A549 treated with GW870086 at 1 μM for 4 hours (cell line): ENCODE measurements around the gene FDXR. TPM values are rescaled to one million over a fixed set of nuclear protein-coding genes. Genes with fewer than 3 reads are reported as not detected.

ENCODE experiments used
- total RNA-seq: library from RNA; stranded (reverse); fragments of 200-300 nt; extraction: Qiagen RNA extraction; gene quantifications from 5 replicates; pipeline ENCODE4 v1.2.3, GENCODE V29; 2022; ENCODE audit warnings: low read depth

FDXR gene, protein sequence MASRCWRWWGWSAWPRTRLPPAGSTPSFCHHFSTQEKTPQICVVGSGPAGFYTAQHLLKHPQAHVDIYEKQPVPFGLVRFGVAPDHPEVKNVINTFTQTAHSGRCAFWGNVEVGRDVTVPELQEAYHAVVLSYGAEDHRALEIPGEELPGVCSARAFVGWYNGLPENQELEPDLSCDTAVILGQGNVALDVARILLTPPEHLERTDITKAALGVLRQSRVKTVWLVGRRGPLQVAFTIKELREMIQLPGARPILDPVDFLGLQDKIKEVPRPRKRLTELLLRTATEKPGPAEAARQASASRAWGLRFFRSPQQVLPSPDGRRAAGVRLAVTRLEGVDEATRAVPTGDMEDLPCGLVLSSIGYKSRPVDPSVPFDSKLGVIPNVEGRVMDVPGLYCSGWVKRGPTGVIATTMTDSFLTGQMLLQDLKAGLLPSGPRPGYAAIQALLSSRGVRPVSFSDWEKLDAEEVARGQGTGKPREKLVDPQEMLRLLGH
- 48.1 to 67.0 TPM (median 61.8 TPM) in 5 replicates for total RNA-seq

DNA sequence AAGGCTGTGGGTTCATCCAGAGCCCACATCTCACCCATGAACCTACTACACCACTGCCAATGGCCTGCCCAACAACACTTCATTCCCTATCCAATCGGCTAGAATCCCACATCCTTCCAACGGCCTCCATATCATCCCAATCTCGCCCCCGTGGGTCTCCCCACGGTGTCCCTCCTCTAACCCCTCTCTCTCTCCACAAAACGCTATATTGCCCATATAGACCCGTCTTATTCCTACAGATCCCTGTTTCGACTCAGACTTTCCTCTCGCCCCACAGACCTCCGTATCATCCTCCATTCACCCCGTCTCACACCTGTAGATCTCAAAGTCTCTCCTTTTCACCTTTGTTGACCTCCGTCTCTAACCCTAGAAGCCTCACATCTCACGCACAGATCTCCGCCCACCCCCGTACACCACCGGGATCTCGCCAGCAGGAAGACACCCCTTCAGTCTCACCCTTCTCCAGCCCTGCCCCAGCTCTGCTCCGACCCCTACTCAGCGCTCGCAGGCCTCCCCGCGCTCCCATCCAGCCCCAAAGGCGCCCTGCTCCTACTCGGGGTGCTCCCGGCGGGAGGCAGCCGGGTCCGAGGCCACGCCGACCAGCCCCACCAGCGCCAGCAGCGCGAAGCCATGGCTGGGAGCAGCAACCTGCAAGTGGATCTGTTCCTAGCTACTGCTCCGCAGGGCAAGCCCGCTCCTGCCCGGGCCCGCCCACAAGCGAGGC is at the start of gene FDXR:
FDXR (minus strand) TSS at position 682 of the 724 bp plus-strand sequence; CDS start at position 632, 50 bp downstream.

DNA sequence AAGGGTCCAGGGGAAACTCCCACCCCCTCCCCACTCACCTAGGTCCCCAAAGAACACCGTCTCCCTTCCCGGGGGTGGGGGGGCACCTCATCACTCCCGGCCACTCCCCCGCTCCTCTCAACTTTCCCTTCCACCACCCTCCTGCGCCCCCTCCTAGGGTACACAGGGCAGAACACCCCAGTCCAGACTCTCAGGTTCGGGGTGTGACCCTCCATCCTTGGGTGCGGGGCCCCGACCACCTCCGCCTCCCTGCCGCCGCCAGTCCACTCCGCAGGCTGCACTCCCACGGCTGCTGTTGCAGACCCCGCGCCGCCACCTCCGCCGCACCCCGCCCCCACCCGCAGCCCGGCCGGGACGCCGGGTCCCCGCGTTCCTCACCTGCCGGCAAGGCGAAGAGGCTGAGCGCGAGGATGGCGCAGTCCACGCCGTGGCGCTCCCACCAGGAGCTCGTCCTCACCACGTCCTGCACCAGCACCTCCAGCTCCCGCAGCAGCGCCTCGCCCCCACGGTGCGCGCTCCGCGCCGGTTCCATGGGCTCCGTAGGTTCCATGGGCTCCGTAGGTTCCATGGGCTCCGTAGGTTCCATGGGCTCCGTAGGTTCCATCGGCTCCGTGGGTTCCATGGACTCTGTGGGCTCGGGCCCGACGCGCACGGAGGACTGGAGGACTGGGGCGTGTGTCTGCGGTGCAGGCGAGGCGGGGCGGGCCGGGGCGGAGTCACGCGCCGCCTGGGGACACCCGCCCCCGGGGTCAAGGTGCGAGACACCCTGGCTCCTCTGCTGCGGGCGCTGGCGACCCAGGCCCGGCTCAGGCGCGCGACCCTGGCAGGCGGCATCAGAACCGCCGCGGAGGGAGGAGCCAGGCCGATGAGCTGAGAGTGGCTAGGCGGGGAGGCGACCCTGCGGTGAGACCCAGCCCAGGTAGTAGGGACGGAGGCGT is 20.4 kb upstream of the FDXR start, which contains the start of gene FADS6:
FADS6 (minus strand) TSS at position 660 of the 938 bp plus-strand sequence; CDS start at position 622, 38 bp downstream.

DNA sequence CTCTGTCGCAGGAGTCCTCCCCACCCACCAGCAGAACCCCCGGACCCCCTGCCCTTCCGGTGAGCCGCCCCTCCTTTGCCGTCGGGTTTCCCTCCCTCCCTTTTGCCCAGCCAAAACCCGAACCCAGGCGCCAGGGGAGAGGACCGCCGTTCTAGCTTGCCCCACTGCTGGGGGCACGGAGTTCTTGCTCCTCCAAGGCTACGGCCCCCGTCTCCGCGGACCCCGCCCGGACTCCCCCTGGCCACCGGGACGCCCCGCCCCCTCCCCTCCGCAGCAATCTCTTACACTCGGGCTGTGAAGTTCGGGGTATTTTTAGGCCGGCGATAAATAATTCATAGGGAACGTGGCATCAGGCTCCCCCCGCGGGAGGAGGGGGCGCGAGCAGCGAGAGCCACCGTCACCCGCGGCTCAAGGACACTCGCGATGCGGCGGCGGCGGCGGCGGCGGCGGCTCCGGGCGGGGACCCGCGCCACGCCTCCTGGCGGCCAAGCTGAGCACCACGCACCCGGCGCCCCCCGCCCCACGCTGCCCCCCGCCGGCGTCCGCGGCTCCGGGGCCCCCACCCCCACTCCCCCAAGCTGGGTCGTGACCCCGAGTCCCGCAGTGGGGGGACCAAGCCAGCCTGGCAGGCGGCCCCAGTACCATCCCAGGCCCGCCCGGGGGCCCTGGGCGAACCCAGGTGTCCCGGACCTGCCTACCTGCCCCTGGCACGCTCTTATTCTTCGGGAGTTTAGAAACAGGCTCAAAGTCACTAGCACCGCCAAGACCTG is 13.2 kb downstream of the FDXR start, which contains the start of gene GRIN2C:
GRIN2C (minus strand) TSS at position 427 of the 770 bp plus-strand sequence. CDS start 4,793 bp downstream, outside the sequence.

Other genes with a start within 250 kb of the FDXR start
- not detected in 5 replicates for gene CD300E, start 249.3 kb downstream of the FDXR start, total RNA-seq
- gene CD300LF, start 160.1 kb downstream of the FDXR start, total RNA-seq, result not detected in 5 replicates
- gene RAB37, start 135.7 kb downstream of the FDXR start, total RNA-seq, result 1.1 to 1.4 TPM (median 1.3 TPM) in 5 replicates
- 34.8 to 45.4 TPM (median 44.6 TPM) in 5 replicates for gene NHERF1, start 124.4 kb downstream of the FDXR start, total RNA-seq
- gene NAT9, start 96.6 kb downstream of the FDXR start, total RNA-seq, result 46.7 to 62.2 TPM (median 56.4 TPM) in 5 replicates
- gene GRIN2C, start 13.1 kb downstream of the FDXR start, total RNA-seq, result 0.14 to 0.37 TPM (median 0.22 TPM) in 5 replicates
- 0.09 TPM in 1 of 5 replicates, not detected in the others for gene FADS6, start 20.6 kb upstream of the FDXR start, total RNA-seq
- 0.07 to 0.12 TPM (median 0.11 TPM) in 5 replicates for gene USH1G, start 50.3 kb upstream of the FDXR start, total RNA-seq
- 0.13 TPM in 1 of 5 replicates, not detected in the others for gene OTOP2, start 51.3 kb upstream of the FDXR start, total RNA-seq
- not detected in 5 replicates for gene OTOP3, start 62.9 kb upstream of the FDXR start, total RNA-seq
- gene HID1, start 99.8 kb upstream of the FDXR start, total RNA-seq, result 13.8 to 19.2 TPM (median 17.5 TPM) in 5 replicates
- gene CDR2L, start 114.6 kb upstream of the FDXR start, total RNA-seq, result 56.3 to 70.7 TPM (median 68.6 TPM) in 5 replicates
- gene MRPL58, start 139.7 kb upstream of the FDXR start, total RNA-seq, result 72.9 to 81.4 TPM (median 79.5 TPM) in 5 replicates
- gene ATP5PD, start 174.0 kb upstream of the FDXR start, total RNA-seq, result 492 to 570 TPM (median 501 TPM) in 5 replicates
- 27.5 to 32.0 TPM (median 31.1 TPM) in 5 replicates for gene KCTD2, start 174.2 kb upstream of the FDXR start, total RNA-seq
- 26.1 to 36.0 TPM (median 31.7 TPM) in 5 replicates for gene SLC16A5, start 215.0 kb upstream of the FDXR start, total RNA-seq
- gene ARMC7, start 237.0 kb upstream of the FDXR start, total RNA-seq, result 17.1 to 20.9 TPM (median 18.8 TPM) in 5 replicates